Right atrium auricular region (tissue), 2 donors: ENCODE data around the gene TFF2. TPM values are rescaled to one million over a fixed set of nuclear protein-coding genes. Genes with fewer than 3 reads are reported as not detected.

Experiments used
- DNase-seq: peaks from one replicate; pipeline ENCODE4 v3.0.0-alpha.2; 2019; ENCODE audit warnings: low spot score
- H3K27ac ChIP-seq, 2 donors: fragments of 200-600 bp; sonication (generic); 1 replicate in 1 of 2; 2 replicates in 1 of 2; pipeline ENCODE4 v1.5.1; 2016 to 2019
- H3K27me3 ChIP-seq, 2 donors: fragments of 200-600 bp; sonication (generic); one replicate each; pipeline versions ENCODE4 v1.5.1 to v1.6.0; 2017 to 2019
- H3K36me3 ChIP-seq: fragments of 200-600 bp; sonication (generic); one replicate; pipeline ENCODE4 v1.5.1; 2016
- H3K4me1 ChIP-seq, 2 donors: fragments of 200-600 bp; sonication (generic); one replicate each; pipeline versions ENCODE4 v1.5.1 to v1.6.0; 2017 to 2019
- H3K4me3 ChIP-seq, 2 donors: fragments of 200-600 bp; sonication (generic); 1 replicate in 1 of 2; 2 replicates in 1 of 2; pipeline ENCODE4 v1.5.1; 2017 to 2019; ENCODE audit warnings: mild to moderate bottlenecking in 1 of 2, moderate library complexity in 1 of 2
- H3K9me3 ChIP-seq, 2 donors: fragments of 200-600 bp; sonication (generic); one replicate each; pipeline ENCODE4 v1.5.1; 2019
- CTCF ChIP-seq, 2 donors: fragments of 200-600 bp; sonication (generic); IDR thresholded peaks; one replicate each; pipeline ENCODE4 v1.5.1; 2019; ENCODE audit warnings: antibody characterized with exemption in 2 of 2
- total RNA-seq, 2 donors: library from RNA; depleted of rRNA; stranded (reverse); fragments of >200 nt; gene quantifications; one replicate each; pipeline ENCODE4 v1.1.0, GENCODE V29; 2016

The TFF2 gene
- total RNA-seq, 2 donors from 2014 or later = not detected

DNA sequence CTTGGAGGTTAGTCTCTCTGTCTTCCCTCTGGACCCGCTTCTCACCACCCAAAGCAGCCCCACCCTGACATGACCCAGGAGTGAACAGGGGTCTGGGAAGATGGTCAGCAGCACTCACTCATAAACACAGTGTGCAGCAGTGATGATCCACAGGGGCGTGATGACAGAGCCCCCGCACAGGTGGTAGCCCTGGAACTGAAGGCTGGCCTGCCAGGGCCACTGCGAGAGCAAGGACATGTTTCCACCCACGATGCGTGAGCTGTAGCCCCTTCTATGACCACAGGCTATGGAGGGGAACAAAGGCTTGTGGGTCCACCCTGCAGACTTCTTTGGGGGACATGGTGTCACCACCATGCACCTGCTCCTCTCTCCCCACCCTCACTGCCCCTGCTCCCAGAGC is 32.1 kb upstream of the TFF2 start:
- Histone ChIP-seq H3K36me3 (no peaks in the 10 kb centered on the region), H3K27ac (no peak overlapping the region), H3K9me3 (peaks cover 0 to 15% of the 10 kb centered on the region in 2 donors), H3K4me3 (no peak overlapping the region), H3K27me3 (no peaks in the 10 kb centered on the region), H3K4me1 (no peaks in the 10 kb centered on the region)
- no peak for TF ChIP-seq CTCF (IDR thresholded peaks at IDR 0.05)
- DNase-seq = no peak

DNA sequence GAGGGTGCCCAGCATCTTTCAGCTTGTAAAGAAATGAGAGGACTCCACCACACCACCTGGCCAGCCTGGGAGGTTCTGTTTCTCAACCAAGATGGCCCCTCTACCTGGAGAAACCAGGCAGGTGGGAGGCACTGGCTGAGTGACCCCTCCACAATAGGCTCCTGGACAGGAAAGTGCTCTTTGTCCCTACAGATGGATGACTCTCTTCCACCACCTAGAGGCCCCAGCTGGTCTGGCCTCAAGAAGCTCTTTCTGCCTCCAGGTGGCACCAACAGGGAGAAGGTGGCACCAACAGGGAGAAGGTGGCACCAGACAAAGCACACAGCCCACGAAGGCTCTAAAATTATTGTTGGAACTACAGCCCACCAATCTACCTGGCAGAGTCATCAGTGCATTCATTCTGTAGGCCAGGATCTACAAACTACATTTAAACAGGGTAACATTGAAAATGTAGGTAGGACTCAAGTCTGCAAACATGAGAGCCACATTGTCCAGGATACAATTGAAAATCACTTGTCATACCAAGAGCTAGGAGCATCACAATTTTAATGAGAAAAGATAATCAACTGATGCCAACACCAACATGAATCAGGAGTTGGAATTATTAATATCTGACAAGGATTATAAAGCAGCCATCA is 30.7 kb upstream of the TFF2 start:
- no peak overlapping the region for H3K27ac ChIP-seq
- DNase-seq = no peak
- H3K4me1 ChIP-seq = no peaks in the 10 kb centered on the region
- peak in 1 of 2 donors; percentile 36 for TF ChIP-seq CTCF (IDR thresholded peaks at IDR 0.05)
- H3K4me3 ChIP-seq = no peak overlapping the region
- no peaks in the 10 kb centered on the region for H3K36me3 ChIP-seq
- peaks cover 0 to 15% of the 10 kb centered on the region in 2 donors for H3K9me3 ChIP-seq
- H3K27me3 ChIP-seq = no peaks in the 10 kb centered on the region

GRCh38 chr21:42379426-42380215 is 28.8 kb upstream of the TFF2 start:
- no peaks in the 10 kb centered on the region for H3K27me3 ChIP-seq
- no peak overlapping the region for H3K4me3 ChIP-seq
- no peak overlapping the region for H3K27ac ChIP-seq
- TF ChIP-seq CTCF (IDR thresholded peaks at IDR 0.05) = no peak
- peaks cover 0 to 15% of the 10 kb centered on the region in 2 donors for H3K9me3 ChIP-seq
- H3K4me1 ChIP-seq = no peaks in the 10 kb centered on the region
- H3K36me3 ChIP-seq = no peaks in the 10 kb centered on the region
- DNase-seq = no peak

- Histone ChIP-seq H3K9me3 (peaks cover 0 to 15% of the 10 kb centered on the region in 2 donors), H3K4me1 (no peaks in the 10 kb centered on the region), H3K27ac (no peak overlapping the region), H3K36me3 (no peaks in the 10 kb centered on the region), H3K27me3 (no peaks in the 10 kb centered on the region), H3K4me3 (no peak overlapping the region)
- DNase-seq = no peak
- no peak for TF ChIP-seq CTCF (IDR thresholded peaks at IDR 0.05)
Observed at GRCh38 chr21:42378418-42378817, 27.6 kb upstream of the TFF2 start.

DNA sequence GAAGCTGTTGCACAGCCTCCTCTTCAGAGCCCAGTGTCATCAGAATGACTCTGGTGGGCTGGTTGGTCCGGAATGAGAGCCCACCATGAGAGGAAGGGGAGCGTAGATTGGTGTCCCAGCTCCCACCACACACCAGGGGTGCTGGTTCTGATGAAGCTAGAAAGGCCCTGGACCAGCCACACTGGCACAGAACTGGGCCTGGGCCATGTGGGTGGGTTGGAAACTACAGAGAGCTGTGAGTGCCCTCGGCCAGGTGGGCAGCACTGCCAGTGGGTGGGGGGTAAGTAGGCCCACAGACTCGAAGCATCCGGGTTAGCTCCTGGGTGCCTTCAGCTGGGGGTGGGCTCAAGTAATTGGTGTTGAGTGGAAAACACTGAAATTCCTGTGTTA is 27.2 kb upstream of the TFF2 start:
- peaks cover 0 to 15% of the 10 kb centered on the region in 2 donors for H3K9me3 ChIP-seq
- no peak for DNase-seq
- H3K27ac ChIP-seq = no peak overlapping the region
- H3K4me1 ChIP-seq = no peaks in the 10 kb centered on the region
- H3K27me3 ChIP-seq = no peaks in the 10 kb centered on the region
- no peaks in the 10 kb centered on the region for H3K36me3 ChIP-seq
- no peak for TF ChIP-seq CTCF (IDR thresholded peaks at IDR 0.05)
- H3K4me3 ChIP-seq = no peak overlapping the region
